ENCODE results near the gene SCT.

Gene SCT

DNA sequence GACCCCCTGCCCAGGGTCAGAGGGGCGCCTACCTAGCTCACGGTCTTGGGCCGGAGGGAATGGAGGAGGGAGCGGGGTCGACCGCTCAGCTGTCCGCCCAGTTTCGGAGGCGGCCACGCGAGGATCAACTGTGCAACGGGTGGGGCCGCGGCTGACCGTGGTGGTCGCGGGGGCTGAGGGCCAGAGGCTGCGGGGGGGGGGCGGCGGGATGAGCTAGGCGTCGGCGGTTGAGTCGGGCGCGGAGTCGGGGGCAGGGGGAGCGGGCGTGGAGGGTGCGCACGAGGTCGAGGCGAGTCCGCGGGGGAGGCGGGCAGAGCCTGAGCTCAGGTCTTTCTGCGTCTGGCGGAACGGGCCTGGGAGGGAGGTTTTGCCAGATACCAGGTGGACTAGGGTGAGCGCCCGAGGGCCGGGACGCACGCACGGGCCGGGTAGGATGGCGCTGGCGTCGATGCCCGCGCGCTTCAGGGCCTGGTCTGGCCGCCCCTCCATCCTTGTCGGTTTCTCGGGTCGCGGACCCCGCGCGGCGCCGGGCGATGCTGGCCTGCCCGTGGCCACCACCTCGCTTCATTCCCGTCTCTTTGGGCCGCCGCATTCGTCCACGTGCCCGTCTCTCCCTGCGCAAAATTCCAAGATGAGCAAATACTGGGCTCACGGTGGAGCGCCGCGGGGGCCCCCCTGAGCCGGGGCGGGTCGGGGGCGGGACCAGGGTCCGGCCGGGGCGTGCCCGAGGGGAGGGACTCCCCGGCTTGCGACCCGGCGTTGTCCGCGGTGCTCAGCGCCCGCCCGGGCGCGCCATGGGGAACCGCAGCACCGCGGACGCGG lies 9.7 kb upstream of the SCT start, which contains the start of gene DRD4:
Gene DRD4, plus strand, starts transcription at position 759 of the 822 bp plus-strand sequence. Its CDS starts 36 bp downstream, at position 795.
- Histone ChIP-seq H3K4me3 (ENCODE audit: low read length) (peak within 1 kb of the TSS; percentile 26; the same call in 1 of the 2 replicates), H3K36me3 (ENCODE audit: control insufficient read depth, insufficient read depth, low read length) (no peaks in the 10 kb centered on the region), H3K27ac (ENCODE audit: low read length) (no peak within 1 kb of the TSS), H3K9me3 (ENCODE audit: control insufficient read depth, insufficient read depth, low read length) (no peaks in the 10 kb centered on the region), H3K4me1 (ENCODE audit: control insufficient read depth, insufficient read depth, low read length) (peaks cover 8% of the 10 kb centered on the region), H3K27me3 (ENCODE audit: control insufficient read depth, insufficient read depth, low read length) (peaks cover 27% of the 10 kb centered on the region)
- no CpG with 5 or more reads among the region's 100 CpGs for WGBS (ENCODE audit: insufficient coverage, insufficient read length)
- DNase-seq (ENCODE audit: low read depth, low spot score), result no peak

DNA sequence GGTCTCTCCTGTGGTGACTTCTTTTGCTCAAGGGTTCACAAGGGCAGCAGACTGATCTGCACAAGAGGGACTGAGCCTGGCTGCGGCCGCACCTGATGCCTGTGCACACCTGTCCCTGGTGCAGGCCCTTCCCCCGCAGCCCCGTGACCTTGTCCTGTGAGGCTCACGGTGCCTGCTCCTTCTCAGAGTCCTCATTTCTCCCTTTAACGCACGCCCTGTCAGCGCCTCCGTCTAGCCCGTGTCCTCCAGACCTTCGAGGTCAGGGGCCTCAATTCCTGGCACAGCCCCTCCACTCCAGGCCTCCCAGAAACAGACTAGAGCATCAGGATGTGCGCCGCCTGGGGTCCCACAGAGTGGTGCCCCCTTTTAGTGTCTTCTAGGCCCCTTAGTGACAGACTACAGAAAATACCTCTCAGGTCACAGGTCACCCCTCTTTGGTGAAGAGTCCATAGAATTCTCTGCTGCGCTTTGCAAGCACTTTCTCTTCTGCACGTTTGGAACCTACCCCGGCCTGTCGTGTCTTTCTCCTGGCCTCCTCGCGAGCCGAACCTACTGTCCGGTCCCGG lies 9.0 kb upstream of the SCT start:
- H3K27me3 ChIP-seq (ENCODE audit: control insufficient read depth, insufficient read depth, low read length), result peaks cover 27% of the 10 kb centered on the region
- no CpG with 5 or more reads among the region's 22 CpGs for WGBS (ENCODE audit: insufficient coverage, insufficient read length)
- no peak overlapping the region for H3K27ac ChIP-seq (ENCODE audit: low read length)
- peaks cover 8% of the 10 kb centered on the region for H3K4me1 ChIP-seq (ENCODE audit: control insufficient read depth, insufficient read depth, low read length)
- DNase-seq (ENCODE audit: low read depth, low spot score), result no peak
- H3K9me3 ChIP-seq (ENCODE audit: control insufficient read depth, insufficient read depth, low read length), result no peaks in the 10 kb centered on the region
- H3K4me3 ChIP-seq (ENCODE audit: low read length), result no peak overlapping the region
- no peaks in the 10 kb centered on the region for H3K36me3 ChIP-seq (ENCODE audit: control insufficient read depth, insufficient read depth, low read length)

- WGBS (ENCODE audit: insufficient coverage, insufficient read length), result no CpG with 5 or more reads among the region's 5 CpGs
- Histone ChIP-seq H3K4me3 (ENCODE audit: low read length) (no peak overlapping the region), H3K4me1 (ENCODE audit: control insufficient read depth, insufficient read depth, low read length) (no peaks in the 10 kb centered on the region; the same call in 1 of the 2 replicates), H3K27me3 (ENCODE audit: control insufficient read depth, insufficient read depth, low read length) (peaks cover 9% of the 10 kb centered on the region), H3K36me3 (ENCODE audit: control insufficient read depth, insufficient read depth, low read length) (no peaks in the 10 kb centered on the region), H3K27ac (ENCODE audit: low read length) (no peak overlapping the region), H3K9me3 (ENCODE audit: control insufficient read depth, insufficient read depth, low read length) (no peaks in the 10 kb centered on the region)
- DNase-seq (ENCODE audit: low read depth, low spot score), result no peak
These were observed 3.9 kb upstream of the SCT start for GRCh38 chr11:630871-631270.

DNA sequence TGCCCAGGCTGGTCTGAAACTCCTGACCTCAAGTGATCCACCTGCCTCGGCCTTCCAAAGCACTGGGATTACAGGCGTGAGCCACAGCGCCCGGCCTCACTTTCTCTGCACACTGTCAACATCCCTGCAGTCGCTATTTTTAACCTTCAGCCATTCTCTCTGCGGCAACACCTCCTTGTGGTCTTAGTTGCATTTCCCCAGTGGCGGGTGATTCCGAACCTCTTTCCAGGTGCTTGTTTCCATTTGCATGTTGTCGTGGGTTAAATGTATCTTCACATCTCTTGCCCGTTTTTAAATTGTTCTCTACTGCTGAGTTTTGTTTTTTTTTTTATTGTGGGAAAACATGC lies 2.2 kb upstream of the SCT start:
- no peak for DNase-seq (ENCODE audit: low read depth, low spot score)
- Histone ChIP-seq H3K36me3 (ENCODE audit: control insufficient read depth, insufficient read depth, low read length) (no peaks in the 10 kb centered on the region), H3K4me3 (ENCODE audit: low read length) (no peak overlapping the region), H3K9me3 (ENCODE audit: control insufficient read depth, insufficient read depth, low read length) (no peaks in the 10 kb centered on the region), H3K27me3 (ENCODE audit: control insufficient read depth, insufficient read depth, low read length) (peaks cover 4% of the 10 kb centered on the region), H3K4me1 (ENCODE audit: control insufficient read depth, insufficient read depth, low read length) (no peaks in the 10 kb centered on the region), H3K27ac (ENCODE audit: low read length) (no peak overlapping the region)
- WGBS (ENCODE audit: insufficient coverage, insufficient read length), result no CpG with 5 or more reads among the region's 10 CpGs

- Histone ChIP-seq H3K36me3 (ENCODE audit: control insufficient read depth, insufficient read depth, low read length) (no peaks in the 10 kb centered on the region), H3K27ac (ENCODE audit: low read length) (no peak overlapping the region), H3K27me3 (ENCODE audit: control insufficient read depth, insufficient read depth, low read length) (peaks cover 4% of the 10 kb centered on the region), H3K4me1 (ENCODE audit: control insufficient read depth, insufficient read depth, low read length) (no peaks in the 10 kb centered on the region), H3K4me3 (ENCODE audit: low read length) (no peak overlapping the region), H3K9me3 (ENCODE audit: control insufficient read depth, insufficient read depth, low read length) (no peaks in the 10 kb centered on the region)
- no CpG with 5 or more reads among the region's 31 CpGs for WGBS (ENCODE audit: insufficient coverage, insufficient read length)
- no peak for DNase-seq (ENCODE audit: low read depth, low spot score)
These were observed 1.1 kb upstream of the SCT start for GRCh38 chr11:628056-628455.

DNA sequence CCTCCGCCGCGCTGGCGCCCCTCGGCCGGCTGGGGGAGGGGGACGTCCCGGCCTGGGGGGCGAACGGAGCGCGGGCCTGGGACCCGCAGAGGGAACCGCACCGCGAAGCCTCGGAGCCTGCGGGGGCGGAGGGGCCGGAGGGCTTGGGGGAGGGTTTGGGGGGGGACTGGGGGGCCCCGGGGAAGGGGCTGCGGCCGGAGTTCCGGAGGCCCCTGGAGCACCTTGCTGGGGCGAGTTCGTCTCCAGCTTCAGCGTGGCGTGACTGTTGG lies 261 bp upstream of the SCT start:
- Histone ChIP-seq H3K27ac (ENCODE audit: low read length) (no peak overlapping the region), H3K4me3 (ENCODE audit: low read length) (peak overlapping the region; percentile 37; the same call in 1 of the 2 replicates), H3K9me3 (ENCODE audit: control insufficient read depth, insufficient read depth, low read length) (no peaks in the 10 kb centered on the region), H3K27me3 (ENCODE audit: control insufficient read depth, insufficient read depth, low read length) (peaks cover 4% of the 10 kb centered on the region), H3K36me3 (ENCODE audit: control insufficient read depth, insufficient read depth, low read length) (no peaks in the 10 kb centered on the region), H3K4me1 (ENCODE audit: control insufficient read depth, insufficient read depth, low read length) (no peaks in the 10 kb centered on the region)
- DNase-seq (ENCODE audit: low read depth, low spot score), result no peak
- no CpG with 5 or more reads among the region's 28 CpGs for WGBS (ENCODE audit: insufficient coverage, insufficient read length)

GRCh38 chr11:625636-626268 lies 1.2 kb downstream of the SCT start:
- Histone ChIP-seq H3K27ac (ENCODE audit: low read length) (no peak overlapping the region), H3K36me3 (ENCODE audit: control insufficient read depth, insufficient read depth, low read length) (no peaks in the 10 kb centered on the region), H3K27me3 (ENCODE audit: control insufficient read depth, insufficient read depth, low read length) (peaks cover 4% of the 10 kb centered on the region), H3K4me3 (ENCODE audit: low read length) (no peak overlapping the region), H3K9me3 (ENCODE audit: control insufficient read depth, insufficient read depth, low read length) (no peaks in the 10 kb centered on the region), H3K4me1 (ENCODE audit: control insufficient read depth, insufficient read depth, low read length) (no peaks in the 10 kb centered on the region)
- no CpG with 5 or more reads among the region's 22 CpGs for WGBS (ENCODE audit: insufficient coverage, insufficient read length)
- DNase-seq (ENCODE audit: low read depth, low spot score), result no peak

GRCh38 chr11:624705-625635 lies 2.0 kb downstream of the SCT start, which contains the start of gene CDHR5:
CDHR5 (minus strand) TSS chr11:624955; CDS start chr11:624902, 53 bp downstream.
- DNase-seq (ENCODE audit: low read depth, low spot score), result no peak
- H3K4me1 ChIP-seq (ENCODE audit: control insufficient read depth, insufficient read depth, low read length), result no peaks in the 10 kb centered on the region
- H3K27ac ChIP-seq (ENCODE audit: low read length), result no peak within 1 kb of the TSS
- no peak within 1 kb of the TSS for H3K4me3 ChIP-seq (ENCODE audit: low read length)
- H3K36me3 ChIP-seq (ENCODE audit: control insufficient read depth, insufficient read depth, low read length), result no peaks in the 10 kb centered on the region
- WGBS (ENCODE audit: insufficient coverage, insufficient read length), result no CpG with 5 or more reads among the region's 33 CpGs
- H3K27me3 ChIP-seq (ENCODE audit: control insufficient read depth, insufficient read depth, low read length), result peaks cover 4% of the 10 kb centered on the region
- no peaks in the 10 kb centered on the region for H3K9me3 ChIP-seq (ENCODE audit: control insufficient read depth, insufficient read depth, low read length)

DNA sequence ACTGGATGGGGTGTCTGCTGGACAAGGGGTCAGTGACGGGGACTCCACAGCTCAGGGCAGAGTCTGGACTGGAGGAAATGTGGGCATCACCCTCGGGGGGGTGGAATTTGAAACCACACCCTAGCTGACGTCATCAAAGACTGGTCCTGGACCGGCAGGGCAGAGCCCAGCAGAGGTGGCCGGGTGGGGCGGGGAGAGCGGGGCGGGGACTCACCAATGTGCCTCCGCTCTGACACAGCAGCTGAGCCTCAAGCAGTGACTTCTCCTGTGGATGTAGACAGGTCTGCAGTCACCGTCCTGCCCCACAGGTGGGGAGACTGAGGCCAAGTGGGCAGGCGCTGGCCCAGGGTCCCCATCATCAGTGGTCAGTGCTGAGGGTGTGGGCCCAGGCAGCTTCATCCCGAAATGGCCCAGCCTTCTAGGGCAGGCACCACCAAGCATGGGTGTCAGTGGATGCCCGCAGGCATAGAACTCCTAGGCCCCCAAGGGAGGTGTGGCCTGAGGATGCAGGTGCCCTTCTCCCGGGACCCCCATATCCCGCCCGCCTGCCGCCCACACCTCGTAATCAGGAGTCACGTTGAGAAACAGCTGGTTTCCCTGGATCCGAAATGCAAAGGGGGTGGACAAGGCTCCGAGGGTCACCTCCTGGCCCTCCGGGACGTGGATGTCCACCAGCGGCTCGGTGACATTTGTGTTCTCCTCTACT lies 2.8 kb downstream of the SCT start:
- H3K4me3 ChIP-seq (ENCODE audit: low read length), result no peak overlapping the region
- no peak overlapping the region for H3K27ac ChIP-seq (ENCODE audit: low read length)
- H3K4me1 ChIP-seq (ENCODE audit: control insufficient read depth, insufficient read depth, low read length), result no peaks in the 10 kb centered on the region
- H3K36me3 ChIP-seq (ENCODE audit: control insufficient read depth, insufficient read depth, low read length), result no peaks in the 10 kb centered on the region
- H3K27me3 ChIP-seq (ENCODE audit: control insufficient read depth, insufficient read depth, low read length), result peaks cover 4% of the 10 kb centered on the region
- no peaks in the 10 kb centered on the region for H3K9me3 ChIP-seq (ENCODE audit: control insufficient read depth, insufficient read depth, low read length)
- no CpG with 5 or more reads among the region's 25 CpGs for WGBS (ENCODE audit: insufficient coverage, insufficient read length)
- no peak for DNase-seq (ENCODE audit: low read depth, low spot score)

Data from iPS DF 6.9 (cell line).